Spleen (tissue), 11 donors: ENCODE results near the gene ABCB9. TPM values are rescaled to one million over a fixed set of nuclear protein-coding genes. Genes with fewer than 3 reads are reported as not detected.

Experiments
- DNase-seq: peaks from one replicate; pipeline ENCODE4 v3.0.0-alpha.2; 2020
- H3K27ac ChIP-seq, 8 donors: fragments of 200-600 bp; sonication (generic) in 7 of 8; 1 replicate in 4 of 8; 2 replicates in 4 of 8; pipeline versions ENCODE4 v1.5.0 to v1.8.0; 2016 to 2021; ENCODE audit warnings: inconsistent platforms in 4 of 8, mild to moderate bottlenecking in 4 of 8, moderate library complexity in 1 of 8
- H3K27me3 ChIP-seq, 7 donors: fragments of 200-600 bp; sonication (generic) in 6 of 7; replicated peaks in 1 of 7; 1 replicate in 4 of 7; 2 replicates in 3 of 7; pipeline versions ENCODE4 v1.5.0 to v1.8.0; 2016 to 2021; ENCODE audit warnings: inconsistent platforms in 3 of 7, mild to moderate bottlenecking in 1 of 7
- H3K36me3 ChIP-seq, 6 donors: fragments of 200-600 bp; sonication (generic) in 5 of 6; 1 replicate in 4 of 6; 2 replicates in 2 of 6; pipeline versions ENCODE4 v1.5.0 to v1.8.0; 2016 to 2021; ENCODE audit warnings: inconsistent platforms in 2 of 6
- H3K4me1 ChIP-seq, 6 donors: fragments of 200-600 bp; sonication (generic) in 5 of 6; 1 replicate in 3 of 6; 2 replicates in 3 of 6; pipeline versions ENCODE4 v1.5.0 to v1.8.0; 2016 to 2021; ENCODE audit warnings: inconsistent platforms in 3 of 6
- H3K4me3 ChIP-seq, 8 donors: fragments of 200-600 bp; sonication (generic) in 7 of 8; 1 replicate in 4 of 8; 2 replicates in 4 of 8; pipeline versions ENCODE4 v1.5.0 to v1.8.0; 2016 to 2021; ENCODE audit warnings: inconsistent platforms in 4 of 8, mild to moderate bottlenecking in 4 of 8, moderate library complexity in 2 of 8
- H3K9me3 ChIP-seq, 8 donors: fragments of 200-600 bp; sonication (generic) in 7 of 8; 1 replicate in 4 of 8; 2 replicates in 4 of 8; pipeline versions ENCODE4 v1.5.0 to v1.8.0; 2016 to 2021; ENCODE audit warnings: inconsistent platforms in 4 of 8
- CTCF ChIP-seq, 11 experiments: fragments of 200-600 bp in 7 of 11; fragments of 450-650 bp in 4 of 11; sonication (generic) in 4 of 11; IDR thresholded peaks in 8 of 11; conservative IDR thresholded peaks in 3 of 11; 1 replicate in 7 of 11; 2 replicates in 4 of 11; pipeline versions ENCODE4 v1.4.0 to v1.8.0; 2016 to 2021; ENCODE audit warnings: antibody characterized with exemption in 11 of 11, inconsistent platforms in 4 of 11, mild to moderate bottlenecking in 1 of 11
- POLR2A ChIP-seq, 3 donors: fragments of 450-650 bp; IDR thresholded peaks; one replicate each; pipeline ENCODE4 v1.5.1; 2017; ENCODE audit warnings: antibody characterized with exemption in 3 of 3, mild to moderate bottlenecking in 1 of 3
- POLR2AphosphoS5 ChIP-seq, 3 donors: sonication (generic); formaldehyde crosslinking; IDR thresholded peaks; one replicate each; pipeline ENCODE4 v1.5.1; 2017; ENCODE audit warnings: antibody characterized with exemption in 3 of 3
- WGBS, 5 donors: extraction: QIAGEN DNeasy Blood & Tissue Kit in 3 of 5; methylation state at CpG; one replicate each; pipeline versions ENCODE4 v1.1.5 to v1.1.7; 2013 to 2018; 5-methylcytosine and 5-hydroxymethylcytosine counted together
- intact Hi-C: fragments of 100-400 bp; cut with DNase I; formaldehyde crosslinking; loops from one replicate; pipeline ENCODE4 v1.15.0; 2023; ENCODE audit warnings: low total_unique reads
- polyA plus RNA-seq, 3 donors: library from polyadenylated mRNA; stranded (reverse); fragments of 200-250 nt; gene quantifications; one replicate each; pipeline ENCODE4 v1.2.1, GENCODE V29; 2013
- total RNA-seq, 7 donors: library from RNA; depleted of rRNA in 3 of 7; stranded (reverse); fragments of >200 nt in 3 of 7; fragmentation: NEBNext Ultra II Directional in 4 of 7; extraction: Animal tissue kit (Norgen Biotek cat#: 25700) in 4 of 7; gene quantifications; one replicate each; pipeline versions ENCODE4 v1.1.0 to v1.2.1, GENCODE V29; 2016 to 2021
- donor health status: healthy with polysubstance abuse.
- donor health status: DM: no; HTN: no; CAD: no; lungs with moderate emphysema.
- donor health status: DM: no; HTN: no; CAD: no.
- donor health status: Bipolar disorder and iron deficiency.
- donor health status: healthy.
- donor health status: DM: no; HTN: no; CAD: no.
- donor health status: DM: yes; HTN: yes; CAD: no.

The ABCB9 gene
- total and polyA plus RNA-seq, 10 donors, result 1.5 to 6.2 (median 4.5) TPM

- Histone ChIP-seq H3K4me1 (peaks cover 0 to 8% (median under 1%) of the 10 kb centered on the region in 6 donors), H3K27me3 (no peaks in the 10 kb centered on the region), H3K27ac (no peak overlapping the region), H3K36me3 (peaks cover 0 to 58% (median 13%) of the 10 kb centered on the region in 6 donors), H3K9me3 (no peaks in the 10 kb centered on the region), H3K4me3 (no peak overlapping the region)
- intact Hi-C loops, result no loop called here
- TF ChIP-seq POLR2AphosphoS5 (IDR thresholded peaks at IDR 0.05) (no peak), POLR2A (IDR thresholded peaks at IDR 0.05) (no peak), CTCF (IDR thresholded peaks at IDR 0.05 in 8 of 11, conservative IDR thresholded peaks at IDR 0.05 in 3 of 11) (no peak)
- peak; percentile 73 for DNase-seq
- WGBS, 5 donors, result 83 to 95% (median 87%) methylated on average over 23 to 27 of the region's 27 CpGs
Measured at GRCh38 chr12:122991623-122992275, 25.5 kb upstream of the ABCB9 start.

- no peak overlapping the region for H3K27ac ChIP-seq
- no peaks in the 10 kb centered on the region for H3K27me3 ChIP-seq
- no peak overlapping the region for H3K4me3 ChIP-seq
- peaks cover 0 to 59% (median 17%) of the 10 kb centered on the region in 6 donors for H3K36me3 ChIP-seq
- H3K4me1 ChIP-seq, result peaks cover 0 to 14% (median 3%) of the 10 kb centered on the region in 6 donors
- TF ChIP-seq POLR2AphosphoS5 (IDR thresholded peaks at IDR 0.05) (no peak), CTCF (IDR thresholded peaks at IDR 0.05 in 8 of 11, conservative IDR thresholded peaks at IDR 0.05 in 3 of 11) (no peak), POLR2A (IDR thresholded peaks at IDR 0.05) (no peak)
- 87 to 96% (median 89%) methylated on average over 11 to 13 of the region's 13 CpGs for WGBS, 5 donors
- DNase-seq, result peak; percentile 72
- no peaks in the 10 kb centered on the region for H3K9me3 ChIP-seq
- intact Hi-C loops, result no loop called here
Measured at GRCh38 chr12:122990961-122991622, 24.8 kb upstream of the ABCB9 start.

GRCh38 chr12:122990561-122990960, 24.3 kb upstream of the ABCB9 start:
- H3K36me3 ChIP-seq, result peaks cover 0 to 64% (median 21%) of the 10 kb centered on the region in 6 donors
- 87 to 93% (median 91%) methylated on average over 10 to 13 of the region's 13 CpGs for WGBS, 5 donors

More at GRCh38 chr12:122990561-122990960, 24.3 kb upstream of the ABCB9 start:
- H3K27me3 ChIP-seq, result no peaks in the 10 kb centered on the region
- no peak for TF ChIP-seq POLR2AphosphoS5 (IDR thresholded peaks at IDR 0.05)
- TF ChIP-seq CTCF (IDR thresholded peaks at IDR 0.05 in 8 of 11, conservative IDR thresholded peaks at IDR 0.05 in 3 of 11), result no peak
- no peak for TF ChIP-seq POLR2A (IDR thresholded peaks at IDR 0.05)
- no peak overlapping the region for H3K4me3 ChIP-seq
- H3K4me1 ChIP-seq, result peaks cover 0 to 15% (median 7%) of the 10 kb centered on the region in 6 donors
- no peaks in the 10 kb centered on the region for H3K9me3 ChIP-seq
- no peak overlapping the region for H3K27ac ChIP-seq
- DNase-seq, result no peak
- intact Hi-C loops, result no loop called here
